ENCODE data around the gene KLK6. TPM values are rescaled to one million over a fixed set of nuclear protein-coding genes. Genes with fewer than 3 reads are reported as not detected.
"Not testable (repeated sequence)": the region's sequence is repeated elsewhere in the genome, so short reads cannot be mapped to it uniquely, and the experiment has no call there.

Gene KLK6
- total RNA-seq, 1 donor from 2014 or later = not detected

DNA sequence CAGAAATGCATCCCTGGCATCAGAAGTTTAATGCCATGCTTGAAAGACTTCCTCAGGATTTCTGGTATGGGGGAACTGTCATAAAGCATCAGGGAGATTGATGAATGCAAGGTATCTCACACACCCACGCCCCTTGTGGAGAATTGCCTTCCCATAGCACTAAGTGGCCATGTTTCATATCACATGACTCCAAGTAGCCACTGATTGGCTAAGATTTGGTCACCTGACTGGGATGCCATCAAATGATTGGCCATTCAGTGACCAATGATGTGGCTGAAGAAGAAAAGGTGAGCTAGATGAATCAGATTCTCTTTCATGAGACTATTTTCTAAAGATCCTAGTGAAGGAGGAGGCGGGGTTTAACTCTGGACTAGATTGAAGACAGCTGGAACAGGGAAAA lies 24.7 kb upstream of the KLK6 start:
- intact Hi-C loops (cut with micrococcal nuclease) = no loop called here

DNA sequence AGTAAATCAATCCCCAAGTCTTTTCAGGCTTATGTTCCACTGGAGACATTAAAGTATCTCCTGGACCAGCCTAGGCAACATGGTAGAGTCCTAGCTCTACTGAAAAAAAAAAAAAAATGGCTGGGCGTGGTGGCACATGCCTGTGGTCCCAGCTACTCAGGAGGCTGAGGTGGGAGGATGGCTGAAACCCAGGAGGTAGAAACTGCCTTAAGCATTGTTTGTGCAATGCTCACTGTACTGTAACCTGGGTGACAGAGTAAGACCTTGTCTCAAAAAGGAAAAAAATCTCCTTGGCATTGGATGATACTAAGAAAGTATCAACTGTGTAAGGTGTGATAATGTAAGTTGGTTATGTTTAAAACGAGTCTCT lies 23.3 kb upstream of the KLK6 start:
- intact Hi-C loops (cut with micrococcal nuclease) = no loop called here

DNA sequence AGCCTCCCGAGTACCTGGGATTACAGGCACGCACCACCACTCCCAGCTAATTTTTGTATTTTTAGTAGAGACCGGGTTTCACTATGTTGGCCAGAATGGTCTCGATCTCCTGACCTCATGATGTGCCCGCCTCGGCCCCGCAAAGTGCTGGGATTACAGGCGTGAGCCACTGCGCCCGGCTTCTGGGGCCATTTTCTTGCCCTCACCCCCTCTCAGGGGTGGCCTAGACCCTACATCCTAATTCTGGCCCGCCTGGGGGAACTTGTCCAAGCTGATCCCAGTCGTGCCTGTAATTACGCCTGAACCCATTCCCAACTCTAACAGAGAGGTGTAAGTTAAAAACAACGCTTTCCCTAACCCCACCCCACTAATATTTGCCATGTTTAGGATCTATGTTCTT lies 15.0 kb upstream of the KLK6 start:
- intact Hi-C loops (cut with micrococcal nuclease) = not testable (repeated sequence)

DNA sequence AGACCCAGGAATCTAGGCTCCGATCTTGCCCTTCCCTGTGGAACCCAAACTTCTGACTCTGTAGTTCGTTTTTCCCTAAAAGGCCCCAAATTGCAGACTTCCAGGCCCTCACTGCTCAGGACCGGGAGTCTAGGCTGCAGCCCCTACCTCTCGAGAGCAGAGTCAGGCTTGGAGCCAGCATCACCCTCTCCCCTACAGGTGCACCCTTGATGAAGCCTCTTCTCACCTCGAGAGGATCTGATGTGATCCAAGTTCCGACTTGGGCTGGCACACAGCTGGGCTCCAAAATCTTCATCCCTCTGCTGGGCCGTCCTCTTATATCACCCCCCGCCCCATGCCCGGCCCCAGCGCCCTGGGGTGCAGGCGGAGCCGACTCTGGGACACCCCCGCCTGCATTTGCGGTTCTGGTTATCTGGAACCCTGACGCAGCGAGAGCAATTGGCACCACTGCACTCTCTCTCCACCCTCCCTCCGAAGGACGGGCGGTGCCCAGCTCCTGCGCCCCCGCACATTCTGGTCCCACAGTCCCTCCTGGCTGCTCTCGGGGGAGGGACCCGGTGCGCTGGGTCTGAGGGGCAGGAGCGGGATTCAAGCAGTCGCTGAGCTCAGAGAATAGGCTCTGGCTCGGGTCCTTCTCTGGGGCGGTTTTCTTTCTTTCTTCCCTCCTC lies 14.4 kb upstream of the KLK6 start, which contains the start of gene KLK7:
KLK7 (minus strand) TSS at position 293 of the 668 bp plus-strand sequence. CDS start 1,518 bp downstream, outside the sequence.
- intact Hi-C loops (cut with micrococcal nuclease) = no loop called here

DNA sequence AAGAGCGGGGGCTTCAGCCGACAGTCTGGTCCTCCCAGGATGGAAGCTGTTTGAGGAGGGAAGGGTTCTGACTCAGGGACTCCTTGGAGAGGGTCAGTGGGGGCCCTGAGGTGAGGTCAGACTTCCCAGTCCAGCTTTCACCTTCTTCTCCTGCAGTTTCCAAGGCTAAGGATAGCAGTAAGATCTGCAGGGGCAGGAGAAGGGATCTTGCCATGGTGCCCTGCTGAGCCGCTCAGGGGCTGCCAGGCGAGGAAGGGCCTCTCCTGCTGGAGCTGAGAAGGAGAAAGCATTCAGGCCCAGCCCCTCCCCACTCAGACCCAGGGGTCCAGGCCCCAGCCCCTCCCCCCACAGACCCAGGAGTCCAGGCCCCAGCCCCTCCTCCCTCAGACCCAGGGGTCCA lies 12.8 kb upstream of the KLK6 start:
- intact Hi-C loops (cut with micrococcal nuclease) = no loop called here

DNA sequence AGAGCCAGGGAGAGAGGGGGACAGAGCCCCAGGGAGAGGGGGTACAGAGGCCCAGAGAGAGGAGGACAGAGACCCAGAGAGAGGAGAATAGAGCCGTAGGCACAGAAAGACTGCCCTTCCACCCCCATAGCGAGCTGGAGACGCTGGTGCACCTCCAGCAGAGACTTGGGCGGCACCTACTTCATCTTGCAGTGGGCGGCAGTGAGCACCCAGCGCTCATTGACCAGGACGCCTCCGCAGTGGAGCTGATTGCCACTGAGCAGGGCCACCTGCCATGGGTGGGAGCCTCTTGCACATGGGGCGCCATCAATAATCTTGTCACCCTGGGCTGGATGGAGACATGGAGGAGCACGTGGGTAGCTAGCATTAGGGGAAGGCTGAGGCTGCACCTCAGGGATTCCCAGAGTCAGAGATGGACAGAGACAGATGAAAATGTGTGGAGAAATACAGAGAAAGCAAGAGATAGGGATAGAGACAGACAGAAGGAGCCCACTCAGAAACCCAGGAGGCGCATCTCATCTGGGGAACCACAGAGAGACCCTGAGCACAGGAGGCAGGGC lies 12.3 kb upstream of the KLK6 start:
- intact Hi-C loops (cut with micrococcal nuclease) = no loop called here

DNA sequence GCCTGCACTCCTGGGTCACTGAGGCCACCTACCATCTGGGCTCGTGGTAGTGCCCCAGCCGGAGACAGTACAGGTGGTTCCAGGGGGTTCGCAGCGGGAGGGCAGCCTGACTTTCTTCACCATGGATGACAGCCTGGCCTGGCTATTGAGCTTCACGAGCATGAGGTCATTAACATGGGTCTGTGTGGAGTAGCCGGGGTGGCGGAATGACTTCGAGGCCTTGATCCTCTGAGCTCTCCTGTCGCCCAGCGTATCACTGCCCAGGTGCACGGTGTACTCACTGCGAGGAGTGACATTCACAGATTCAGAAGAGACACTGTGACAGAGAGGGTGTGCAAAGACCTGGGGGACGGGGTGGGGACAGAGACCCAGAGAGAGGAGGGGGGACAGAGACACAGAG lies 10.8 kb upstream of the KLK6 start:
- intact Hi-C loops (cut with micrococcal nuclease) = no loop called here

DNA sequence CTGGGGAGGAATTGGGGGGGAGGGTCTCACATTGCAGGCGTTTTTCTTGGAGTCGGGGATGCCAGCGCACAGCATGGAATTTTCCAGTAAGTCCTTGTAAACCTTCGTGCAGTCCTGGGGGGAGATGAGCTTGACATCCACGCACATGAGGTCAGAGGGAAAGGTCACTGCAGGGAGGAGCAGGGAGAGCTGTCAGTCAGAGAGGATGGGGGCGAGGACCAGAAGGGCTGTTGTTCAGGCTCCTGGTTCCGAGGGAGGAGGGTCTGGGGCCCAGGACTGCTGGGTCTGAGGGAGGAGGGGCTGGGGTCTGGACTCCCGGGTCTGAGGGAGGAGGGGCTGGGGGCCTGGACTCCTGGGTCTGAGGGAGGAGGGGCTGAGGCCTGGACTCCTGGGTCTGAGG lies 10.4 kb upstream of the KLK6 start:
- intact Hi-C loops (cut with micrococcal nuclease) = no loop called here

DNA sequence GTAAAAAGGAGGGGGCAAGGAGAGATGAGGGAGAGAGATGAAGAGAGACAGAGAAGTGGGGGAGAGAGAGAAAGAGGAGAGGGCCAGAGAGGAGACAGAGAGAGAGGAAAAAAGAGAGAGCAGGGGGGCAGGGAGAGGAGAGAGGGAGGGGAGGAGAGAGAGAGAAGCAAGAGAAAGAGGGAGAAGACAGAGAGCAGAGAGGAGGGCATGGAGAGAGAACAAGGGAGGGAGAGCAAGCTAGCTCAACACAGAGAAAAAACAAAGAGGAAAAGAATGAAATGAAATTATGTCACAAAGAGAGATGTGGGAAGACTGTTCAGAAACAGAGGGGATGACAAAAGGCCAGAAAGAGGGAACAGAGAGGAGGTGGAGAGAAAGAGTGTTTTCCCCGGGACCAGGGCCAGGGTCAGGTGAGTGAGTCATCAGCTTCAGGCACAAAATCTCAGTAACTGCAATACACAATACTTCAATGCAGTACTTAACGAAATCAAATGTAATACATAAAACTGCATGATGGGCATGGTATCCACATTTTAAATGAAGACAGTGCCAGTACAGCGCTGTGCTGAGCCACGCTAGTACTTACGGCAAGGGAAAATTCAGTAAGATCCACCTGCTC lies 9.5 kb upstream of the KLK6 start:
- intact Hi-C loops (cut with micrococcal nuclease) = no loop called here

DNA sequence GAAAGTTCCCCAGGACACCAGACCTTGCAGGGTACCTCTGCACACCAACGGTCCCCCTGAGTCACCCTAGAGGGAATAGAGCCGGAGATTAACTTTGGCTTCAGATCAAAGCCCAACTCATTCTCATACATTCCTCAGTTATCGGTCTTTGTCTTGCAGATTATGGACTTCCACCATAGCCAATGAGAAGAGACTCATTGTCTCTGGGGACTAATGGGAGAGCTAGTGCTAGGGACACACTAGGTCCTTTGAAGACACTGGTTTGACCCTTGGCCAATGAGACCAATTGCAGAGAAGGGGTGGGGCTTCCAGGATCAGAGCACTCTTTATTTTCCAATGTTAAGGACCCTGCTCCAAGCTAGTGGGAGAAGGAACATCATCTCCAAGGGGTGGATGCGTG lies 8.2 kb upstream of the KLK6 start:
- intact Hi-C loops (cut with micrococcal nuclease) = no loop called here

DNA sequence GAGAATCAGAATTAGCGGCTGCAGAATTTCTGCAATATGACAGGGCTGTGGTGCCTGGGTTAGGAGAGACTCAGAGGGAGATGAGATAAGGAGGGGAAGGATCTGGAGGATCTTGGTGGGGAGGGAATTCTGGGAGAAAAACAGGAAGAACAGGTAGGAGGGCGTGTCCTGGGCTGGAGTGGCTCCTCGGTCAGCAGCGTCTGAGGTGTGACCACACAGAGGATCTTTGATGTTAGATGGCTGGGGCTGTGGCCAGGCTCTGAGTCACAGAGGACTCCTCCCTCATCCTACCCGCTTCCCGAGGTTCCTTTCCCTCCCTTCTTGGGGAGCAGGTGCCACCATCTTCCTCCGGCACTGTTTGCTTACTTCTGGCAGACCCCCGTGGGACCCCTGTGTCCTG lies 6.4 kb upstream of the KLK6 start:
- intact Hi-C loops (cut with micrococcal nuclease) = no loop called here

DNA sequence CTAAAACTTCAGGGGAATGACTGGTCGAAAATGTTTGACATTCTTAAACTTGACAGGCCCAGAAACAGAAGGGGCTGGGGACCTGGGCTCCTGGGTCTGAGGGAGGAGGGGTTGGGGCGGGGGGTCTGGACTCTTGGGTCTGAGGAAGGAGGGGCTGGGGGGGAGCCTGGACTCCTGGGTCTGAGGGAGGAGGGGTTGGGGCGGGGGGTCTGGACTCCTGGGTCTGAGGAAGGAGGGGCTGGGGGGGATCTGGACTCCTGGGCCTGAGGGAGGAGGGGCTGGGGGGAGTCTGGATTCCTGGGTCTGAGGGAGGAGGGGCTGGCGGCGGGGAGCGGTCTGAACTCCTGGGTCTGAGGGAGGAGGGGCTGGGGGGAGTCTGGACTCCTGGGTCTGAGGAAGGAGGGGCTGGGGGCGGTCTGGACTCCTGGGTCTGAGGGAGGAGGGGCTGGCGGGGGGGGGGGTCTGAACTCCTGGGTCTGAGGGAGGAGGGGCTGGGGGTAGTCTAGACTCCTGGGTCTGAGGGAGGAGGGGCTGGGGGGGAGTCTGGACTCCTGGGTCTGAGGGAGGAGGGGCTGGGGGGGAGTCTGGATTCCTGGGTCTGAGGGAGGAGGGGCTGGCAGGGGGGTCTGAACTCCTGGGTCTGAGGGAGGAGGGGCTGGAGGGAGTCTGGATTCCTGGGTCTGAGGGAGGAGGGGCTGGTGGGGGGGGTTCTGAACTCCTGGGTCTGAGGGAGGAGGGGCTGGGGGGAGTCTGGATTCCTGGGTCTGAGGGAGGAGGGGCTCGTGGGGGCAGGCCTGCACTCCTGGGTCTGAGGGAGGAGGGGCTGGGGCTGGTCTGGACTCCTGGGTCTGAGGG lies 5.5 kb upstream of the KLK6 start:
- intact Hi-C loops (cut with micrococcal nuclease) = no loop called here

DNA sequence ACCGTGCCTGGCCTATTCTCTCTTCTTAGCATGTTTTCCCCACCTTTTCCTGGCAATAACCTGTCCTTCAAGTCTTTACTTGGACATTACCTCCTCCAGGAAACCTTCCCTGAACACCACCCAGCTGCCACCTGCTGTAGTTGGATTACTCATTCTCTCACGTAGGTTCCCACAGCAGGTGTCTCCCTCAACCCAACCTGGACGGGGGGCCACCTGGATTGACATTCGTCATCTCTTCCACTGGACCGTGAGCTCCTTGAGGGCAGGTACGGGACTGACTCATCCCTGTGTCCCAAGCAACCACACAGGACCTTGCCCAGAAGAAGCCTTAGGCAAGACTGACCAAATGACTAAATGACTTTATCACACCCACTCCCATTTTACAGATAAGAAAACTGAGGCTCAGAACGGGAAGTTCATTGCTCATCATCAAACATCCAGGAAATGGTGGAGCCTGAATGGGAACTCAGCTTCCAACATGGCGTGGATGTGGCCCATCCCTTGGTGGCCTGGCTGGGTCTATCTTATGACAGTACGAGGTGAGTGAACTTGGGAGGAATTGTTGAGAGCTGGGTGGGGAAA lies 3.5 kb upstream of the KLK6 start:
- intact Hi-C loops (cut with micrococcal nuclease) = no loop called here

DNA sequence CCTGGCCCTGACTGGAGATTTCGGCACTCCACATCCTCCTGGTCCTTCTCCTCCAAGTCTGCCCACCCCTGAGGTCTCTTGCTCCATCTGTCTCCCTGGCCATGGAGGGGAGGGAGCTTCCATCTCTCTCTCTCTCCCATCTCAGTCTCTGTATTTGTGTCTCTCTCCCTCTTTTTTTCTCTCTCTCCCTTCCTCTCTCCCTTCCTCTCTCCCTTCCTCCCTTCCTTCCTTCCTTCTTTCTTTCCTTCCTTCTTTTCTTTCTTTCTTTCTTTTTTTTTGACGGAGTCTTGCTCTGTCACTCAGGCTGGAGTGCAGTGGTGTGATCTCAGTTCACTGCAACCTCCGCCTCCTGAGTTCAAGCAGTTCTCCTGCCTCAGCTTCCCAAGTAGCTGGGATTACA lies 419 bp upstream of the KLK6 start:
- intact Hi-C loops (cut with micrococcal nuclease) = not testable (repeated sequence)

DNA sequence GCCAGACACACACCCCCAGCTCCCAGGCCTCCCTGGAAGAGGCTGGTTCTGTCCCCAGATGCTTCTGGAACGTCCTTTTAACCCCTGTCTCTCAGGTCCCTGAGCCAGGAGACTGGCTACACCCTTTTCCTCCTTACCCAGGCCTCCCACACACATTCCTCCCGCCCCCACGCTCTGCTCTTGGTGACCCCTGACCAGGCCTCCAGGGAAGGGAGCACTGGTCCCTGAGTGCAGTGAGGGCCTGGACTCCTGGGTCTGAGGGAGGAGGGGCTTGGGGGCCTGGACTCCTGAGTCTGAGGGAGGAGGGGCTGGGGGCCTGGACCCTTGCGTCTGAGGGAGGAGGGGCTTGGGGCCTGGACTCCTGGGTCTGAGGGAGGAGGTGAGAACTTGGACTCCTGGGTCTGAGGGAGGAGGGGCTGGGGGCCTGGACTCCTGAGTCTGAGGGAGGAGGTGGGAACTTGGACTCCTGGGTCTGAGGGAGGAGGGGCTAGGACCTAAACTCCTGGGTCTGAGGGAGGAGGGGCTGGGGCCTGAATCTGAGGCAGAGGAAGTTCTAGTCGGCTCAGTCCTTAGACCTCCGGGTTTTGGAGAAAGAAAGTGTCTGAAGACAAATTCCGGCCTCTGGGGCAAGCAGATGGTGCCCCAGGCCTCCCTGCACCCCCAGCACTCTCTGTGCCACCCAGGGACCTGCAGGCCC lies 527 bp downstream of the KLK6 start:
- intact Hi-C loops (cut with micrococcal nuclease) = no loop called here

DNA sequence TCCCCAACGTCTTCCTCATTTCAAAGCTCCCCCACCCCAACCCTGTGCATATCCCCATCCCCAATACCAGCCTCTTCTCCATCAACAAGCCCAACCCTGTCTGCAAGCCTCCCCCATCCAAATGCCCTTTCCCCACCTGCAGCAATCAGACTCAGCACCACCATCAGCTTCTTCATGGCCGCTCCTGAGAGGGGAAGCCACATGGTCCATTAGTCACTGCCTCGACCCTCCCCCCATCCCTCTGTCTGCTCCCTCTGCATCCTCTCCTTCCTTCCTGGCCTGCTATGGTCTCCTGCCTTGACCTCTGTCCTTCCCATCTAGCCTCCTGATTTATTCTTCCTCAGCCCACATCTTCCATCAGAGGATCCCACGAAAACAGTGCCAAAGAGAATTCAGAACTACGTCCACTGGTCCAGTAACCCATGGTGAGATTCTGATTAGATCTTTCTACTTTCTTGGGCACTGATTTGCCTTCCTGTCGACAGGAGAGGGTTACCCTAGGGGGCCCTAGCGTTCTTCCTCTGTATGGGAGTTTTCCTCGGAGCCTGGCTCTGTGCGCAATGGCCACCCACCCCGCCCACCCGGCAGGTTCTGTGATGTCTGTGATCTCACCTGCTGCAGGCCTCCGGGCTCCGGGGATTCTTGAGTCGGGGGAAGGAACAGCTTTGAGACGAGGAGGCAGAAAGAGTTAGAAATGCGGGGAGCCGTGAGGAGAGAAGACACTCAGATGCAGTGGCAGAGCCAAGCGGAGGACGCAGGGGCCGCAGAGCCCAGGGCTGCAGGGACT lies 1.3 kb downstream of the KLK6 start:
- intact Hi-C loops (cut with micrococcal nuclease) = no loop called here

DNA sequence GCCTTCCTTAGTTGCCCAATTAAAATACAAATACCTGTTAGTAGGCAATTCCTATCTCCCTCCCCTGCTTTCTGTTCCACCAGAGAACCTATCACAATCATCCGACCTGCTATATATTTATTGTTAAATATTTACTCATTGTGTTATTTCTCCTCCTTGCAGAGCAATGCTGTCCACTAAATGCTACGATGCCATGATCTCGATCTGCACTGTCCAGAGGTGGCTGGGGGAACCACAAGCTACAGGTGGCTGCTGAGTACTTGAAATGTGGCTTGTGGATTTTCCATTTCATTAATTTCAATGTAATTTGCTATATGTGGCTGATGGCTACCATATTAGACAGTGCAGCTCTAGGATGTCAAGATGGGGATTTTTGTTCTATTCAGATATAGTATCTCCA lies 5.1 kb downstream of the KLK6 start:
- intact Hi-C loops (cut with micrococcal nuclease) = no loop called here

DNA sequence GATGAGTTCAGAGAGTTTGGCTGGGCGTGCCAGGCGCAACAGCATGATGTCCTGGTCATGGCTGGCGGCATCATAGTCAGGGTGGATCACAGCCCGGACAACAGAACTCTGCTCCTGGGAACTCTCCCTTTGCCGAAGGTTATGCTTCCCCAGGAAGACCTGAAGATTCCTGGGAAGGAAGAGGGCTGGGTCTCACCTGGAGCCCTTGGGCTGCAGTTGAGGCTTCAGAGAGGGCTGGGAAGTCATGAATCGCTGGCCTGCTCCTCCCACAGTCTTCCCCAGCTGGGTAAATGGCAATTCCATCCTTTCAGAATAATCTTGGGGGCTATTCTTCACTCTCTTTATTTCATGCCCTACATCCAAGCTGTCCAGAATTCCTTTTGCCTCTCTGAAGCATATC lies 6.0 kb downstream of the KLK6 start:
- intact Hi-C loops (cut with micrococcal nuclease) = no loop called here

DNA sequence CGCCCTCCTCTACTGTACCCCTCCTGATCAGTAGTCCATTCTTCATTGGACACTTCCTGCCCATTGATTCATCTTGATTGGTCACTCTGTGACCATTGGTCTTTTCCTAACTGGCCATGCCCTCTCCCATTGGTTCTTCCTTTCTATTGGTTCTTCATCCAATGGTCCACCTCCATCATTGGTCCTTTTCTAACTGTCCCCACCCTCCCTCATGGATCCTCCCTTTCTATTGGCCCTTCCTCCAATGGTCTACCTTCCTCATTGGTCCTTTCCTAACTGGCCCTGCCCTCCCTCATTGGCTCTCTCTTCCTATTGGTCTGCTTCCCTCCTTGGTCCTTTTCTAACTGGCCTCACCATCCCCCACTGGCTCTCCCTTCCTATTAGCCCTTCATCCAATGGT lies 7.1 kb downstream of the KLK6 start:
- intact Hi-C loops (cut with micrococcal nuclease) = no loop called here

DNA sequence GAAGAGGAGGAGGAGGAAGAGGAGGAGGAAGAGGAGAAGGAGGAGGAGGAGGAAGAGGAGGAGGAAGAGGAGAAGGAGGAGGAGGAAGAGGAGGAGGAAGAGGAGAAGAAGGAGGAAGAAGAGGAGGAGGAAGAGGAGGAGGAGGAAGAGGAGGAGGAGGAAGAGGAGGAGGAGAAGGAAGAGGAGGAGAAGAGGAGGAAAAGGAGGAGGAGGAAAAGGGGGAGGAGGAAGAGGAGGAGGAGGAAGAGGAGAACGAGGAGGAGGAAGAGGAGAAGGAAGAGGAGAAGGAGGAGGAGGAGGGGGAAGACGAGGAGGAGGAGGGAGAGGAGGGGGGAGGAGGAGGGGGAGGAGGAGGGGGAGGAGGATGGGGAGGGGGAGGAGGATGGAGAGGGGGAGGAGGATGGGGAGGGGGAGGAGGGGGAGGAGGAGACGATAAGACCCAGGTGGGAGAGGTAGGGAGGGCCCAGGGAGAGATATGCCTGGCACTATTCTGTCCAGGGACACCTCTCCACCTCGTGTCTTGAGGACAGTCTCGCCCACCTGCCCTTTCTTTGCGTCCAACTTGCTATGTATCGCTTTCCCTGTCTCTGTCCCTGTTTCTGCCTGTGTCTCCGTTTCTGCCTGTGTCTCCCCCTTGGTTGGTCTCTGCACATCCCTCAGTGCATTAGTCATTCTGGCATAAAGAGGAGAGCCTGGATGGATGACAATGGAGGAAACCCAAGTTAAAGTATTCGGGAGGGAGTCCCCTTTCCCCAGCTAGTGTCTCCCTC lies 9.5 kb downstream of the KLK6 start:
- intact Hi-C loops (cut with micrococcal nuclease) = no loop called here
